H9 (cell line): ENCODE results near the gene MYO5B. TPM values are rescaled to one million over a fixed set of nuclear protein-coding genes. Genes with fewer than 3 reads are reported as not detected.

Experiments used
- DNase-seq: peaks from one replicate; pipeline ENCODE4 v3.0.0-alpha.2; 2017
- H2AFZ ChIP-seq: one replicate; pipeline ENCODE4 v1.6.1; 2013; ENCODE audit warnings: mild to moderate bottlenecking, low read length, control low read depth, moderate library complexity
- H2AK5ac ChIP-seq: 2 replicates; pipeline ENCODE4 v1.6.1; 2013; ENCODE audit warnings: low read length, control low read depth, mixed read lengths; ENCODE audit not compliant: insufficient read length
- H2BK120ac ChIP-seq: one replicate; pipeline ENCODE4 v1.6.1; 2013; ENCODE audit warnings: low read depth, mild to moderate bottlenecking, low read length, control low read depth, inconsistent platforms; ENCODE audit not compliant: poor library complexity, severe bottlenecking
- H2BK12ac ChIP-seq: 2 replicates; pipeline ENCODE4 v1.6.1; 2013; ENCODE audit warnings: low read length, control low read depth, mixed read lengths, low read depth; ENCODE audit not compliant: insufficient read length
- H2BK15ac ChIP-seq: 2 replicates; pipeline ENCODE4 v1.6.1; 2013; ENCODE audit warnings: low read depth, low read length, control low read depth
- H2BK20ac ChIP-seq: one replicate; pipeline ENCODE4 v1.6.1; 2013; ENCODE audit warnings: low read depth, mild to moderate bottlenecking, low read length, control low read depth, inconsistent platforms; ENCODE audit not compliant: poor library complexity, severe bottlenecking
- H2BK5ac ChIP-seq: 2 replicates; pipeline ENCODE4 v1.6.1; 2013; ENCODE audit warnings: low read length, control low read depth, mixed read lengths; ENCODE audit not compliant: insufficient read length
- H3K14ac ChIP-seq: 2 replicates; pipeline ENCODE4 v1.6.1; 2013; ENCODE audit warnings: low read length, control low read depth; ENCODE audit not compliant: insufficient read depth
- H3K18ac ChIP-seq: 2 replicates; pipeline ENCODE4 v1.6.1; 2013; ENCODE audit warnings: low read depth, mild to moderate bottlenecking, mixed read lengths, low read length, control low read depth; ENCODE audit not compliant: insufficient read length
- H3K23ac ChIP-seq: 2 replicates; pipeline ENCODE4 v1.6.1; 2013; ENCODE audit warnings: low read length, control low read depth, mixed read lengths, low read depth; ENCODE audit not compliant: insufficient read length
- H3K23me2 ChIP-seq: 2 replicates; pipeline ENCODE4 v1.6.1; 2013; ENCODE audit warnings: low read depth, mild to moderate bottlenecking, mixed read lengths, low read length, control low read depth; ENCODE audit not compliant: insufficient read length, poor library complexity, severe bottlenecking
- H3K27ac ChIP-seq: 2 replicates; pipeline ENCODE4 v1.5.1; 2013; ENCODE audit warnings: low read length, control low read depth, mixed read lengths, low read depth; ENCODE audit not compliant: insufficient read length
- H3K27me3 ChIP-seq: 2 replicates; pipeline ENCODE4 v1.6.1; 2013; ENCODE audit warnings: low read length, control low read depth, inconsistent platforms; ENCODE audit not compliant: insufficient read depth
- H3K4ac ChIP-seq: 2 replicates; pipeline ENCODE4 v1.6.1; 2013; ENCODE audit warnings: low read depth, mild to moderate bottlenecking, control low read depth, inconsistent platforms, low read length, moderate library complexity
- H3K4me1 ChIP-seq: 2 replicates; pipeline ENCODE4 v1.6.1; 2013; ENCODE audit warnings: low read length, control low read depth, inconsistent platforms; ENCODE audit not compliant: insufficient read depth
- H3K4me2 ChIP-seq: 2 replicates; pipeline ENCODE4 v1.6.1; 2013; ENCODE audit warnings: low read length, control low read depth, mixed read lengths; ENCODE audit not compliant: insufficient read length, insufficient read depth
- H3K56ac ChIP-seq: 2 replicates; pipeline ENCODE4 v1.6.1; 2013; ENCODE audit warnings: low read depth, mild to moderate bottlenecking, mixed read lengths, low read length, control low read depth; ENCODE audit not compliant: insufficient read length
- H3K79me1 ChIP-seq: 2 replicates; pipeline ENCODE4 v1.6.1; 2013; ENCODE audit warnings: low read depth, mild to moderate bottlenecking, moderate library complexity, low read length, control low read depth, inconsistent platforms; ENCODE audit not compliant: insufficient read depth, poor library complexity, severe bottlenecking
- H3K79me2 ChIP-seq: 2 replicates; pipeline ENCODE4 v1.6.1; 2013; ENCODE audit warnings: low read length, control low read depth, inconsistent platforms; ENCODE audit not compliant: insufficient read depth
- H3K9ac ChIP-seq: 2 replicates; pipeline ENCODE4 v1.6.1; 2013; ENCODE audit warnings: low read length, control low read depth, mixed read lengths; ENCODE audit not compliant: insufficient read length; ENCODE audit errors: extremely low read depth
- H3K9me3 ChIP-seq: one replicate; pipeline ENCODE4 v1.6.1; 2013; ENCODE audit warnings: low read depth, low read length, inconsistent platforms; ENCODE audit not compliant: control insufficient read depth
- H3T11ph ChIP-seq: one replicate; pipeline ENCODE4 v1.6.1; 2013; ENCODE audit warnings: mild to moderate bottlenecking, low read length, control low read depth, inconsistent platforms
- H4K20me1 ChIP-seq: one replicate; pipeline ENCODE4 v1.6.1; 2013; ENCODE audit not compliant: control insufficient read depth, insufficient read length, insufficient read depth
- H4K5ac ChIP-seq: 2 replicates; pipeline ENCODE4 v1.6.1; 2013; ENCODE audit warnings: low read depth, mild to moderate bottlenecking, mixed read lengths, low read length, control low read depth; ENCODE audit not compliant: insufficient read length
- H4K8ac ChIP-seq: replicated peaks from 2 replicates; pipeline ENCODE4 v1.6.1; 2013; ENCODE audit warnings: low read length, control low read depth, mixed read lengths, low read depth; ENCODE audit not compliant: insufficient read length
- H4K91ac ChIP-seq: 2 replicates; pipeline ENCODE4 v1.6.1; 2013; ENCODE audit warnings: low read depth, mild to moderate bottlenecking, moderate library complexity, mixed read lengths, low read length, control low read depth; ENCODE audit not compliant: insufficient read length
- H3K27ac Mint-ChIP-seq, 3 experiments: 2 replicates in 2 of 3; 3 replicates in 1 of 3; pipeline ENCODE4 v1.8.0; 2020 to 2021; ENCODE audit warnings: mixed read lengths in 3 of 3, mild to moderate bottlenecking in 1 of 3, moderate library complexity in 1 of 3
- H3K27me3 Mint-ChIP-seq: 2 replicates; pipeline ENCODE4 v1.8.0; 2021; ENCODE audit warnings: low read depth, mild to moderate bottlenecking, moderate library complexity, mixed read lengths
- H3K36me3 Mint-ChIP-seq, 3 experiments: 2 replicates in 2 of 3; 3 replicates in 1 of 3; pipeline ENCODE4 v1.8.0; 2020 to 2021; ENCODE audit warnings: low read depth in 3 of 3, mixed read lengths in 3 of 3; ENCODE audit not compliant: insufficient read depth in 1 of 3
- H3K4me1 Mint-ChIP-seq, 2 experiments: 2 replicates each; pipeline ENCODE4 v1.8.0; 2020; ENCODE audit warnings: mixed read lengths in 2 of 2
- H3K4me3 Mint-ChIP-seq, 2 experiments: 2 replicates in 1 of 2; 3 replicates in 1 of 2; pipeline ENCODE4 v1.8.0; 2020 to 2021; ENCODE audit warnings: mild to moderate bottlenecking in 2 of 2, mixed read lengths in 2 of 2, moderate library complexity in 1 of 2
- H3K9me3 Mint-ChIP-seq, 2 experiments: 2 replicates in 1 of 2; 3 replicates in 1 of 2; pipeline ENCODE4 v1.8.0; 2020; ENCODE audit warnings: mild to moderate bottlenecking in 2 of 2, mixed read lengths in 2 of 2, moderate library complexity in 1 of 2
- CTCF ChIP-seq: fragments of 200-600 bp; sonication (generic); conservative IDR thresholded peaks from 3 replicates; pipeline ENCODE4 v1.8.0; 2021; ENCODE audit warnings: antibody characterized with exemption, mild to moderate bottlenecking
- WGBS: extraction: QIAGEN DNeasy Blood & Tissue Kit; methylation state at CpG from one replicate; pipeline ENCODE4 v1.1.7; 2013; ENCODE audit warnings: missing lambda C conversion rate, low lambda C conversion rate, mixed read lengths; ENCODE audit not compliant: insufficient read length; ENCODE audit errors: extremely low coverage; 5-methylcytosine and 5-hydroxymethylcytosine counted together
- total RNA-seq: library from RNA; stranded (reverse); gene quantifications from 2 replicates; pipeline ENCODE4 v1.2.1, GENCODE V29; 2021

The MYO5B gene
- total RNA-seq, 1 experiment from 2014 or later: 9.3 TPM

- Histone ChIP-seq H2BK5ac (no peak overlapping the region), H2BK15ac (no peak overlapping the region), H3K4me1 (no peaks in the 10 kb centered on the region), H4K20me1 (no peaks in the 10 kb centered on the region), H2BK120ac (no peak overlapping the region), H3K14ac (no peak overlapping the region), H3K4ac (no peak overlapping the region), H4K8ac (no peak overlapping the region), H3K23me2 (no peaks in the 10 kb centered on the region), H3K9me3 (no peaks in the 10 kb centered on the region), H2BK20ac (no peak overlapping the region), H2BK12ac (no peak overlapping the region), H3T11ph (no peak overlapping the region), H3K9ac (no peak overlapping the region), H4K91ac (no peak overlapping the region), H4K5ac (no peak overlapping the region), H3K27ac (no peak overlapping the region), H3K18ac (no peak overlapping the region), H2AK5ac (no peak overlapping the region), H3K27me3 (no peaks in the 10 kb centered on the region), H3K23ac (no peak overlapping the region), H3K56ac (no peak overlapping the region), H3K4me2 (no peak overlapping the region), H3K79me2 (no peaks in the 10 kb centered on the region), H2AFZ (no peak overlapping the region), H3K79me1 (no peaks in the 10 kb centered on the region)
- Mint-ChIP-seq H3K36me3 (no peaks in the 10 kb centered on the region; a peak in 1 of 7 replicates), H3K4me3 (no peak overlapping the region), H3K4me1 (peaks cover 8 to 14% of the 10 kb centered on the region in 2 experiments), H3K27me3 (no peaks in the 10 kb centered on the region), H3K9me3 (no peaks in the 10 kb centered on the region), H3K27ac (no peak overlapping the region)
- no peak for DNase-seq
- no peak for TF ChIP-seq CTCF
- WGBS: no CpG with 5 or more reads among the region's 2 CpGs
Observed at GRCh38 chr18:49865401-49865800, 329.5 kb downstream of the MYO5B start.
